ENCODE measurements around the gene PLEKHA8. TPM values are rescaled to one million over a fixed set of nuclear protein-coding genes. Genes with fewer than 3 reads are reported as not detected.

The PLEKHA8 gene
- total and polyA plus RNA-seq, 10 donors, result 1.4 to 13.6 (median 8.4) TPM

GRCh38 chr7:30144657-30145306, 116.6 kb downstream of the PLEKHA8 start:
- Histone ChIP-seq H3K4me3 (no peak overlapping the region), H3K4me1 (peaks cover 0 to 39% (median 12%) of the 10 kb centered on the region in 6 donors)
- WGBS, 5 donors, result 76 to 86% (median 84%) methylated on average over 5 of the region's 5 CpGs

DNA sequence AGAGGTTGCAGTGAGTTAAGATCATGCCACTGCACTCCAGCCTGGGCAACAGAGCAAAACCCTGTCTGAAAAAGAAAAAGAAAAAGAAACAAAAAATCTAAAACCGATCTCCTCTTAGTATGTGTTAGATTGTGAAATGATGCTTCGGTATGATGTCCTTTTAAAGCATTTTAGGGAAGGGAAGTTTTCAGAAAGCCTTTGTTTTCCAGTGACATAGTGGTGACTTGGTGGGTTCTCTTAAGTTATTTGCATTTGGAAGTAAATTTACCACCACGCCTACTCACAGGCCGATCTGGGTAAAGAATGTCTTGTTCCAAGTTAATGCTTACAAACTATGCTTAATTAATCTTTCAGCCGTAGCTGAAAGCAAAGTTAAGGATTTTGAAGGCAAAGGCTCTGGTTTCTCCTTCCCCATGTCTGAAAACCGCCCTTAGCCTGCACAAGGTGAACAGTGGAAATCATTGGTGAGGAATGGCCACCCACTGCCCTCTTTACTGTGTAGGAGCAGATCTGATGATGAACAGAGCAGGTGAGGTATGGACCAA, 117.3 kb downstream of the PLEKHA8 start:
- H3K27ac ChIP-seq, result no peak overlapping the region
- H3K27me3 ChIP-seq (replicated peaks in 1 of 7), result no peaks in the 10 kb centered on the region
- no peaks in the 10 kb centered on the region for H3K9me3 ChIP-seq
- H3K4me1 ChIP-seq, result peaks cover 0 to 37% (median 12%) of the 10 kb centered on the region in 6 donors
- 84 to 92% (median 85%) methylated on average over 6 of the region's 6 CpGs for WGBS, 5 donors
- intact Hi-C loops (cut with DNase I; ENCODE audit: low total_unique reads), result no loop called here
- DNase-seq, result no peak
- peaks cover 0 to 3% (median 0%) of the 10 kb centered on the region in 6 donors for H3K36me3 ChIP-seq
- H3K4me3 ChIP-seq, result no peak overlapping the region
- no peak for TF ChIP-seq POLR2A (IDR thresholded peaks at IDR 0.05)

More at GRCh38 chr7:30144657-30145306, 116.6 kb downstream of the PLEKHA8 start:
- intact Hi-C loops (cut with DNase I; ENCODE audit: low total_unique reads), result no loop called here
- Histone ChIP-seq H3K27me3 (replicated peaks in 1 of 7) (no peaks in the 10 kb centered on the region), H3K36me3 (peaks cover 0 to 3% (median 0%) of the 10 kb centered on the region in 6 donors), H3K27ac (no peak overlapping the region), H3K9me3 (no peaks in the 10 kb centered on the region)
- TF ChIP-seq, protein P1, sequence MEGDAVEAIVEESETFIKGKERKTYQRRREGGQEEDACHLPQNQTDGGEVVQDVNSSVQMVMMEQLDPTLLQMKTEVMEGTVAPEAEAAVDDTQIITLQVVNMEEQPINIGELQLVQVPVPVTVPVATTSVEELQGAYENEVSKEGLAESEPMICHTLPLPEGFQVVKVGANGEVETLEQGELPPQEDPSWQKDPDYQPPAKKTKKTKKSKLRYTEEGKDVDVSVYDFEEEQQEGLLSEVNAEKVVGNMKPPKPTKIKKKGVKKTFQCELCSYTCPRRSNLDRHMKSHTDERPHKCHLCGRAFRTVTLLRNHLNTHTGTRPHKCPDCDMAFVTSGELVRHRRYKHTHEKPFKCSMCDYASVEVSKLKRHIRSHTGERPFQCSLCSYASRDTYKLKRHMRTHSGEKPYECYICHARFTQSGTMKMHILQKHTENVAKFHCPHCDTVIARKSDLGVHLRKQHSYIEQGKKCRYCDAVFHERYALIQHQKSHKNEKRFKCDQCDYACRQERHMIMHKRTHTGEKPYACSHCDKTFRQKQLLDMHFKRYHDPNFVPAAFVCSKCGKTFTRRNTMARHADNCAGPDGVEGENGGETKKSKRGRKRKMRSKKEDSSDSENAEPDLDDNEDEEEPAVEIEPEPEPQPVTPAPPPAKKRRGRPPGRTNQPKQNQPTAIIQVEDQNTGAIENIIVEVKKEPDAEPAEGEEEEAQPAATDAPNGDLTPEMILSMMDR (IDR thresholded peaks at IDR 0.05 in 8 of 11, conservative IDR thresholded peaks at IDR 0.05 in 3 of 11), result no peak
- TF ChIP-seq POLR2A (IDR thresholded peaks at IDR 0.05) (no peak), POLR2AphosphoS5 (IDR thresholded peaks at IDR 0.05) (no peak)
- DNase-seq, result no peak

GRCh38 chr7:30146127-30146612, 118.0 kb downstream of the PLEKHA8 start:
- H3K36me3 ChIP-seq, result peaks cover 0 to 9% (median 0%) of the 10 kb centered on the region in 6 donors
- H3K9me3 ChIP-seq, result no peaks in the 10 kb centered on the region
- H3K4me1 ChIP-seq, result peaks cover 0 to 37% (median 12%) of the 10 kb centered on the region in 6 donors
- H3K4me3 ChIP-seq, result no peak overlapping the region
- no peaks in the 10 kb centered on the region for H3K27me3 ChIP-seq (replicated peaks in 1 of 7)
- TF ChIP-seq POLR2A (IDR thresholded peaks at IDR 0.05) (no peak), POLR2AphosphoS5 (IDR thresholded peaks at IDR 0.05) (no peak)
- TF ChIP-seq, protein P1 (IDR thresholded peaks at IDR 0.05 in 8 of 11, conservative IDR thresholded peaks at IDR 0.05 in 3 of 11), result no peak
- no peak for DNase-seq
- WGBS, 5 donors, result 59 to 71% (median 67%) methylated on average over 13 of the region's 13 CpGs
- intact Hi-C loops (cut with DNase I; ENCODE audit: low total_unique reads), result no loop called here
- H3K27ac ChIP-seq, result no peak overlapping the region

DNA sequence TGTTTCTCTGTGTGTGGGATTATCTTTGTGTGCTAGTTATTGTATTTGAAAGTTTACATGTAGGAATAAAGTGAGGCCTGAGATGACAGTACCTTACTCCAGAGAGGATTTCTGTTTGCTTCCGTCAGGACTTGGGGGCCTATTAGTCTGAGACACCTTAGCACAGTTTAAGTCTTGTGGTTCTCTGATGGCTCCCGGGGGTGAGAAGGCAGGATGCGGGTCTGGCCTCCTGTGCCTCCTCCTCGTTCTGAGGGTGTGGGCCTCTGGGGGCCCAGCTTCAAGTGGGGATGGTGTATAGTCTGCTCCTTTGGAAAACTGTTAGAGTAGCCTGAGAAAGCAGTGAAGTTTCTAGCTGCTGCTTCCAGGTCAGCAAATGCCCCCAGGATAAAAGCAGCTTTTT, 119.0 kb downstream of the PLEKHA8 start:
- DNase-seq, result no peak
- 44 to 62% (median 51%) methylated on average over 4 of the region's 4 CpGs for WGBS, 5 donors
- Histone ChIP-seq H3K9me3 (no peaks in the 10 kb centered on the region), H3K36me3 (peaks cover 0 to 17% (median 0%) of the 10 kb centered on the region in 6 donors), H3K4me3 (no peak overlapping the region), H3K4me1 (peaks cover 0 to 37% (median 12%) of the 10 kb centered on the region in 6 donors), H3K27me3 (replicated peaks in 1 of 7) (no peaks in the 10 kb centered on the region), H3K27ac (no peak overlapping the region)
- TF ChIP-seq, protein P1 (IDR thresholded peaks at IDR 0.05 in 8 of 11, conservative IDR thresholded peaks at IDR 0.05 in 3 of 11), result no peak
- TF ChIP-seq POLR2A (IDR thresholded peaks at IDR 0.05) (no peak), POLR2AphosphoS5 (IDR thresholded peaks at IDR 0.05) (no peak)
- intact Hi-C loops (cut with DNase I; ENCODE audit: low total_unique reads), result no loop called here
